Neural cell (in vitro differentiated cells): ENCODE measurements around the gene UBE2O. TPM values are rescaled to one million over a fixed set of nuclear protein-coding genes. Genes with fewer than 3 reads are reported as not detected.
A peak's percentile ranks its signal among the peaks of the same experiment; 100 is the strongest.

Experiments used
- H2AFZ ChIP-seq: fragments of 200-600, 300-800 bp; sonication (generic), shearing (Covaris generic); 2 replicates; pipeline ENCODE4 v1.6.0; 2014; ENCODE audit warnings: low read depth, mild to moderate bottlenecking, antibody characterized with exemption, low read length, moderate library complexity
- H3F3A ChIP-seq: fragments of 200-600 bp; shearing (Covaris generic); 2 replicates; pipeline ENCODE4 v1.6.1; 2016; ENCODE audit warnings: mild to moderate bottlenecking, moderate library complexity, mixed read lengths, antibody characterized with exemption, low read length; ENCODE audit not compliant: insufficient read depth, poor library complexity, severe bottlenecking
- H3K27ac ChIP-seq: fragments of 200-600, 300-800 bp; sonication (generic), shearing (Covaris generic); 2 replicates; pipeline ENCODE4 v1.5.1; 2014; ENCODE audit warnings: mild to moderate bottlenecking, low read length, moderate library complexity
- H3K27me3 ChIP-seq: fragments of 300-800, 200-600 bp; sonication (generic), shearing (Covaris generic); 2 replicates; pipeline ENCODE4 v1.6.0; 2014; ENCODE audit warnings: mild to moderate bottlenecking, low read depth, low read length, moderate library complexity; ENCODE audit not compliant: insufficient read depth
- H3K36me3 ChIP-seq: fragments of 300-800, 200-600 bp; sonication (generic), shearing (Covaris generic); 2 replicates; pipeline ENCODE4 v1.5.1; 2014; ENCODE audit warnings: mild to moderate bottlenecking, antibody characterized with exemption, low read length, moderate library complexity; ENCODE audit not compliant: insufficient read depth
- H3K4me2 ChIP-seq: fragments of 300-800, 200-600 bp; sonication (generic), shearing (Covaris generic); 2 replicates; pipeline ENCODE4 v1.6.0; 2014; ENCODE audit warnings: mild to moderate bottlenecking, low read length
- H3K4me3 ChIP-seq: fragments of 300-800, 200-600 bp; sonication (generic), shearing (Covaris generic); 2 replicates; pipeline ENCODE4 v1.5.1; 2014; ENCODE audit warnings: mild to moderate bottlenecking, low read length, moderate library complexity
- H3K79me2 ChIP-seq: fragments of 200-600 bp; shearing (Covaris generic); replicated peaks from 2 replicates; pipeline ENCODE4 v1.6.0; 2014; ENCODE audit warnings: mild to moderate bottlenecking, low read length, moderate library complexity; ENCODE audit not compliant: insufficient read depth
- H3K9ac ChIP-seq: fragments of 300-800, 200-600 bp; sonication (generic), shearing (Covaris generic); 2 replicates; pipeline ENCODE4 v1.6.1; 2016; ENCODE audit warnings: mild to moderate bottlenecking, low read length, mixed read lengths
- H3K9me2 ChIP-seq: fragments of 200-600 bp; shearing (Covaris generic); 2 replicates; pipeline ENCODE4 v1.6.1; 2016; ENCODE audit warnings: mild to moderate bottlenecking, low read length, mixed read lengths; ENCODE audit not compliant: insufficient read depth
- H3K9me3 ChIP-seq: fragments of 200-600, 300-800 bp; sonication (generic), shearing (Covaris generic); 2 replicates; pipeline ENCODE4 v1.6.1; 2016; ENCODE audit warnings: mild to moderate bottlenecking, mixed run types, low read length, moderate library complexity, mixed read lengths
- H4K20me1 ChIP-seq: fragments of 200-600 bp; shearing (Covaris generic); 2 replicates; pipeline ENCODE4 v1.6.1; 2016; ENCODE audit warnings: mild to moderate bottlenecking, mixed run types; ENCODE audit not compliant: insufficient read depth
- CTCF ChIP-seq: fragments of 450-650 bp; IDR thresholded peaks from 2 replicates; pipeline ENCODE4 v1.5.1; 2014; ENCODE audit warnings: antibody characterized with exemption, mild to moderate bottlenecking, moderate library complexity; ENCODE audit not compliant: poor library complexity, severe bottlenecking
- EP300 ChIP-seq: fragments of 450-650 bp; conservative IDR thresholded peaks from 2 replicates; pipeline ENCODE4 v1.6.1; 2014; ENCODE audit warnings: antibody characterized with exemption, mild to moderate bottlenecking, moderate library complexity; ENCODE audit not compliant: poor library complexity, severe bottlenecking
- EZH2 ChIP-seq: fragments of 200-600, 300-800 bp; shearing (Covaris generic), sonication (generic); IDR thresholded peaks from 2 replicates; pipeline ENCODE4 v1.6.1; 2014; ENCODE audit warnings: antibody characterized with exemption, low read length, borderline replicate concordance, mild to moderate bottlenecking; ENCODE audit not compliant: insufficient read depth, poor library complexity, severe bottlenecking
- MXI1 ChIP-seq: fragments of 450-650 bp; conservative IDR thresholded peaks from 2 replicates; pipeline ENCODE4 v1.6.1; 2014; ENCODE audit warnings: antibody characterized with exemption, mild to moderate bottlenecking; ENCODE audit not compliant: poor library complexity, severe bottlenecking
- POLR2AphosphoS5 ChIP-seq: IDR thresholded peaks from 2 replicates; pipeline ENCODE4 v1.6.1; 2012
- RAD21 ChIP-seq: fragments of 450-650 bp; conservative IDR thresholded peaks from 2 replicates; pipeline ENCODE4 v1.6.1; 2014; ENCODE audit warnings: antibody characterized with exemption, mild to moderate bottlenecking, moderate library complexity
- REST ChIP-seq: IDR thresholded peaks from 2 replicates; pipeline ENCODE4 v1.6.1; 2012; ENCODE audit warnings: borderline replicate concordance
- SMC3 ChIP-seq: fragments of 450-650 bp; conservative IDR thresholded peaks from 2 replicates; pipeline ENCODE4 v1.6.1; 2014; ENCODE audit warnings: antibody characterized with exemption, mild to moderate bottlenecking, moderate library complexity; ENCODE audit not compliant: poor library complexity
- TAF1 ChIP-seq: IDR thresholded peaks from 2 replicates; pipeline ENCODE4 v1.6.1; 2012; ENCODE audit warnings: low read depth
- polyA plus RNA-seq: library from polyadenylated mRNA; depleted of rRNA; stranded (reverse); fragments of >200 nt; gene quantifications from 2 replicates; pipeline ENCODE4 v1.2.3, GENCODE V29; 2014

Gene UBE2O
- polyA plus RNA-seq, 1 donor from 2014 or later, result 28.0 TPM

GRCh38 chr17:76385892-76386786 is 66.8 kb downstream of the UBE2O start:
- H3K27me3 ChIP-seq, result peaks cover 40% of the 10 kb centered on the region
- H3K9me3 ChIP-seq, result no peaks in the 10 kb centered on the region
- H3K79me2 ChIP-seq, result no peaks in the 10 kb centered on the region
- no peaks in the 10 kb centered on the region for H3F3A ChIP-seq
- no peak overlapping the region for H3K4me2 ChIP-seq
- no peaks in the 10 kb centered on the region for H4K20me1 ChIP-seq
- no peak overlapping the region for H3K9ac ChIP-seq
- no peak overlapping the region for H3K4me3 ChIP-seq
- TF ChIP-seq EZH2 (no peak), CTCF (peak; percentile 62), POLR2AphosphoS5 (no peak), REST (no peak), RAD21 (no peak), SMC3 (no peak)
- H3K9me2 ChIP-seq, result no peaks in the 10 kb centered on the region
- H3K27ac ChIP-seq, result no peak overlapping the region
- H3K36me3 ChIP-seq, result peaks cover 5% of the 10 kb centered on the region
- no peak overlapping the region for H2AFZ ChIP-seq

GRCh38 chr17:76384987-76385891 is 67.7 kb downstream of the UBE2O start:
- H2AFZ ChIP-seq, result no peak overlapping the region
- peak overlapping the region; percentile 25 for H3K4me2 ChIP-seq
- no peaks in the 10 kb centered on the region for H3K36me3 ChIP-seq
- peak overlapping the region; percentile 73 for H3K4me3 ChIP-seq
- no peak overlapping the region for H3K27ac ChIP-seq
- no peaks in the 10 kb centered on the region for H3K9me2 ChIP-seq
- no peaks in the 10 kb centered on the region for H3K9me3 ChIP-seq
- peak overlapping the region; percentile 51 for H3K9ac ChIP-seq
- no peaks in the 10 kb centered on the region for H3K79me2 ChIP-seq
- TF ChIP-seq CTCF (no peak), SMC3 (no peak), EP300 (no peak), RAD21 (no peak), MXI1 (no peak), TAF1 (no peak), EZH2 (no peak), POLR2AphosphoS5 (no peak), REST (no peak)
- H3F3A ChIP-seq, result no peaks in the 10 kb centered on the region
- H4K20me1 ChIP-seq, result no peaks in the 10 kb centered on the region
- H3K27me3 ChIP-seq, result peaks cover 40% of the 10 kb centered on the region
